NCI-H1105 (cell line): ENCODE results near the gene TRIAP1.
A peak's percentile ranks its signal among the peaks of the same experiment; 100 is the strongest.
"Not testable (repeated sequence)": the region's sequence is repeated elsewhere in the genome, so short reads cannot be mapped to it uniquely, and the experiment has no call there.

Experiments used
- DNase-seq: peaks from one replicate; lab custom pipeline; 2025; lab: John Stamatoyannopoulos, UW

Gene TRIAP1

DNA sequence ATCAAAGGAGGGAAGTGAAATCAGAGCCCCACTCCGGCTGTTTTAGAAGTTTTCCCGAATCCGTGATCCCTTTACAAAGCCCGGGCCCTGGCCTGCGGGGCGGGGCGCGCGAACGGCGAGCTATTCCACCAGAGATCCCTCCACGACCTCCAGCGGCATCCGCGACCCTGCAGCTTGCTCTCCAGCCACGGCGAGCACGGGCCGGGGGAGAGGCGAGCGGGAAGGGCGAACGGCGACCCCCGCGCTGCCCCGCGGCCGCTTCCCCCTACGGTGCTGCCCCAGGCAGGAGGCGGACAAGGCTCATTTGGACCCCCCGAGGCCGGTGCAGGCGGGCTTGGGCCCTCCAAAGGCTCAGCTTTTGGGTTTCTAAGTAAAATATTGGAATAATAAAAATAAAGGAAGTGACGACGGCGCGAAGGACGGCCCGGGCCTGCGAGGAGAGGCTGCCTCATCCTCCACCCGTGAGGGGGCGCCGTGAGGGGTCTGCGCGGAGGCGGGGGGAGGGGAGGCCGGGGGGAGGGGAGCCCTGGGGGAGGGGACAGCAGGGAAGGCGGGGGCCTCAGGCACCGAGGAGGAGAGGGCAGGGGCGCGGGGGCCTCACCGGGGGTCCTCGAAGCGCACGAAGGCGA is 22.8 kb upstream of the TRIAP1 start:
- DNase-seq = peak; percentile 57

DNA sequence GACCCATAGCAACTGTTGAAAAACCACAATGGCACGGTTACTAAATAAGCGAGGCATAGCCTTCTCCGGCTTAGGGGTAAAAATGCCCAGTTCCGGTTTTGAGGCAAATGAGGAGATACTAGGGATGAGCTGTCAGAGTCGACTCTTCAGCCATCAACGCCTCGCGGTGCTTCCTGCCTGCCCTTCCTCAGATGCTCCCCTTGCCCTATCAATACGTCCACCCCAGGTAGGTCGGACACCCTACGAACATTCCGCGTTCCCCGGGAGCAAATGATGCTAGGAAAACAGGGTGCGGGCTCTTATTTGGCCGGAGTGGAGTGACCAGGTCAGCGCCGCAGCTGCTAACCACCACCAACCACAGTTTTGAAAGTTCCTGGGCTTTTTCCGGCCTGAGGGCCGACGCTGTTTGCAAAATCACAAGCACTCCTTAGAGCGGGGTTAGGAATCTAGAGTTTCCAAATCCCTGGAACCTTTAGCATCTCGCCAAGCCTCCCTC is 22.2 kb upstream of the TRIAP1 start:
- DNase-seq = no peak

DNA sequence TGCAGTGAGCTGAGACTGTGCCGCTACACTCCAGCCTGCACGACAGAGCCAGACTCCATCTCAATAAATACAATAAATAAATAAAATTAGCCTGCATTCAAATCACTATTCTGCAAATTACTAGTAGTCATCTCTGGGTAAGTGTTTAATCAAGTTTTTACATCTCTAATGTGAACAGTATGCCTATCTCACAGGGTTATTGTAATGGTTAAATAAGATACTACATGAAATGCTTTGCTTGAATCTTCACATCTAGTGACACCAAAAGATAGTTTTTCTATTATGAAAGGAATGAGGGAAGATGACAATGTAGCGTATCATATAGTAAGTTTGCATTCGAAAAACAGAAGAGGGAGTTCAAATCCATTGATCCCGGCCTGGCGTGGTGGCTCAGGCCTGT is 21.3 kb upstream of the TRIAP1 start:
- DNase-seq = no peak

DNA sequence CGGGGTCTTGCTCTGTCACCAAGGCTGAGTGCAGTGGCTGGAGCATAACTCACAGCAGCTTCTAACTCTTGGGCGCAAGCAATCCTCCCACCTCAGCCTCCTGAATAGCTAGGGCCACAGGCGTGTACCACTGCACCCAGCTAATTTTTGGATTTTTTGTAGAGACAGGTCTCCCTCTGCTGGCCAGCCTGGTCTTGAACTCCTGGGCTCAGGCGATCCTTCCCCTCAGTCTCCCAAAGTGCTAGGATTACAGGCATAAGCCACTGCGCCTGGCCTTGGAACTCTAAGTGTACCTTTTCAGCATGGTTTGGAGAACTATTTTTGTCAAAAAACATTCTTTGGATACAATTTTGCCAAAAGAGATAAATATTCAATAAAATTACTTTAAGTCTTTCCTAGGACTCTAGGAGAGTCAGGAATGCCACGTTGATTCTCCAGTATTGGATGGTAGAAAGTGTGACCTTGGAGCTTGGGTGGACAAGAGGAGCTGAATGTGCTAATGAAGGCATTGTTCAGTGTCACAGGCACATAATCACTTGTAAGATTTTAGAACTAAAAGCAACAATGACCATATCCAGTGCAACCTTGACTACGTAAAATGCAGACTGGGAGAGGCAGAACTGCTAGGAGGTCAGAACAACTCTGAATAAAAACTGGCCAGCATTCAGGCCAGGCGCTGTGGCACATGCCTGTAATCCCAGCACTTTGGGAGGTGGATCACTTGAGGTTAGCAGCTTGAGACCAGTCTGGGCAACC is 20.6 kb upstream of the TRIAP1 start:
- DNase-seq = peak; percentile 21

DNA sequence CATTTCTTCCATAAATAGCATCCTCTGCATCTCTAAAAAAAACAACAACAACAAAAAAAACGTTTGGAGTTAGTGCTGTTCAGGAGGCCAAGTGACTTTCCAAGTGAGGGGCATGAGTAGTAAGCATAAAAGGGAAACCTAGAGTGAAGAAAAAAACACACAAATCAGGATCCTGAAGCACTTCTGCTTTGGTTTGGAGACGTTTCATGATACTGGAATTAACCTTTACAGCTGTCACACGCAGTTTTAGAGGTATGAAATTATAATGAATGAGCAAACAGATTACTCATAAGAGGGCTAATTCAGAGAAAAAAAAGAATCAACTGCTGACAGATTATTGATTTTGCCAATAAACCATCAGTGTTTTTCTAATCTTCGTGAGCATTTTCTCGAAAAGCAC is 19.6 kb upstream of the TRIAP1 start:
- DNase-seq = no peak

DNA sequence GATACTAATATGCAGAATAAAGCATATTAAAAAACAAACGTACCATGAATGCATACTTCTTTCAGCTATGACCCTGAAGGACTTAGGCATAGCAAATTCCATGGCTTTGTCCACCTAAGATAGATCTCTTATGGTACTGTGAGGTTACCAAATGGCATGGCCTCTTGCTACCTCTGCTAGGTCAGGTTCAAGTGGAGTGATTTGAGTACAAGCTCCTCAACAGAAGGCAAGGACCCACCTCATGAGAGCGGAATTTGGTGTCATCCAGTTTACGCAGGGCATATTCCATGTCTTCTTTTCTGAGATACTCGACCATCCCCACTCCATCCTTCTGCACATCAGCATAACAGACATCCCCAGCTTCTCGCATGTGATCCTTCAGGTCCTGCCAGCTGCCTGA is 17.5 kb upstream of the TRIAP1 start:
- no peak for DNase-seq

DNA sequence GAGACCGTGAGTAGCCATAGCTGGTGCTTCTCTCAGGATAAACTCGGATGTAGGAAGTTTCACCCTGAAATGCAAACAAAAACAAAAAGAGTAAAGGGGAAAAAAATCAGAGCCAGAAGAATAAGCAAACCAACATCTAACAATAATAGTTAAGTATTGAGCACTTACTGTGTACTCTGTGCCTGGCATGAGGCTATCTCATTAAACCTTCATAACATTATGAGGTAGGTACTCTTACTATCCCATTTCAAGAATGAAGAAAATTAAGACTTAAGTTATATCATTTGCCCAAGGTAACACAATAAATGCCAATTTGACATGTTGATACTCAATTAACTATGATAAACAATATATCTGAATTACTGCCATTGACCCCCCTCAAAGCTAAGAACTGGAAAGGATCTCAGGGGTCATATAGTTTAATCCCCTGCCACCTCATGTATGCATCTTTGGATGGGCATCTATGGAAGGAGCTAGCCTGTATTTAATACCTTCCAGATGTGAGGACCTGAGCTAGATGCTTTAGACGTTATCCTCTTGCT is 16.0 kb upstream of the TRIAP1 start:
- DNase-seq = no peak

DNA sequence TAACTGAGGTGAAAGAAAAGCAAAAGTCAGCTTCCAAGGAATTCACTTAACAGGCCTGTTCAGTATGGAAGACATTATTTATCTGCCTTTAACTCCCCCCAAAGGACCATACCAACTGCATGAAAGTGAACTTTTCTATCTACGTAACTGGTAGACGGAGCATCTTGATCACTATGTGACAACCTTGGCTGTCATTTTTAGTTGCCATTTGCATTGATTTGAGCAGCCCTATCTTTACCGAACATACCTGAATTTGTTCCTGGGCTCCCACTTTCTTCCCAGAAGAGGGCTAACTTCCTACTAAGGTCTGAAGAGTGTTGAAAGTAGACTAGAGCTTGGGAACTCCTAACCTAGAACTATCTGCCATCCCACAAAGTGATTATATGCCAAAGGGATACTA is 14.0 kb upstream of the TRIAP1 start:
- no peak for DNase-seq

DNA sequence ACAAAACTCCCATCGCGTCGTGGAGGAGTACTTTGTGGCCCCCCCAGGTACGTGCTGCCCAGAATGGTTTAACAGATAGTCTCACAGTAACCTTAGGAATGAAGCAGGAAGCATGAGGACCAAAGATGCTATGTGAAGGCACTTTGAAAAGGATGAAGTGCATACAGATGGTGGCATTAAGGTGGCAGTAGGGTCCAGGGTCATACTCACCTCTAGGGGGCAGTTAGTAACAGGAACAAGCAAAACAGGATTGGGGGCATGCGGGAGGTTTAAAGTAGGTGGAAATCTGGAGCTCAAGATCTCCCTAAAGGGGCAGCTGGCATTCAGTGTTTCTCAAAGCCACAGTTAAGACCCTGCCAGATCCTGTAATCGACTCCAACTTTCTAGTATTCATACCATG is 10.9 kb upstream of the TRIAP1 start:
- no peak for DNase-seq

DNA sequence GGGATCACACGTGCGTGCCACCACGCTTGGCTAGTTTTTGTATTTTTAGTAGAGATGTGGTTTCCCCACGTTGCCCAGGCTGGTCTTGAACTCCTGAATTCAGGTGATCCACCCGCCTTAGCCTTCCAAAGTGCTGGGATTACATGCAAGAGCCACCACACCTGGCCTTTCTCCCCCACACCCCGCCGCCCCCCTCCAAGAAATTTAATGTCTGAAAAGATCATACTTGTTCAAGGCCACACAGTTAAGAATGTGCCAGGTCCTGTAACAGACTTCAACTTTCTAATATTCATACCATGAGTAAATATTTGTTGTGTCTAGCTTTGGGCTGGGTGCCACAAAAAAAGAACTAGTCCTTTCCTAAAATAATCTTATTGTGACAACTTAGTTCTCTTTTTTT is 9.1 kb upstream of the TRIAP1 start:
- no peak for DNase-seq

DNA sequence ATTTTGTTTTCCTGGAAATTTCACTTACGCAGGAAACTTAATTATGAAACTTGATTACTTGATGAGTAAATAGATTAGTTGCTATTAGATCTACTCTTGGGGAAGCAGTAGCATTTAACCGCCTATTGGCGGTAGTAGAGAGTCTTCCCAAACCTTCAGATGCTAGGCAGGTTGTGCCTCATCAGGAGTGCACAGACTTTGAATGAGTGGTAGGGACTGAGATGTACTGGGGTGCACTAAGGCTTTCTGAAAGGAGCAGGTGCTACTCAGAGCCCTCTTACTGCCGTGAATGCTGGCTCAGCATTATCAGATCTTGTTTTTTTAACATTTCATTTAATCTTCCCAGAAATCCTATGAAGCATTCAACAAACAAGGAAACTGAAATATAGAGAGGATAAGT is 7.8 kb upstream of the TRIAP1 start:
- no peak for DNase-seq

DNA sequence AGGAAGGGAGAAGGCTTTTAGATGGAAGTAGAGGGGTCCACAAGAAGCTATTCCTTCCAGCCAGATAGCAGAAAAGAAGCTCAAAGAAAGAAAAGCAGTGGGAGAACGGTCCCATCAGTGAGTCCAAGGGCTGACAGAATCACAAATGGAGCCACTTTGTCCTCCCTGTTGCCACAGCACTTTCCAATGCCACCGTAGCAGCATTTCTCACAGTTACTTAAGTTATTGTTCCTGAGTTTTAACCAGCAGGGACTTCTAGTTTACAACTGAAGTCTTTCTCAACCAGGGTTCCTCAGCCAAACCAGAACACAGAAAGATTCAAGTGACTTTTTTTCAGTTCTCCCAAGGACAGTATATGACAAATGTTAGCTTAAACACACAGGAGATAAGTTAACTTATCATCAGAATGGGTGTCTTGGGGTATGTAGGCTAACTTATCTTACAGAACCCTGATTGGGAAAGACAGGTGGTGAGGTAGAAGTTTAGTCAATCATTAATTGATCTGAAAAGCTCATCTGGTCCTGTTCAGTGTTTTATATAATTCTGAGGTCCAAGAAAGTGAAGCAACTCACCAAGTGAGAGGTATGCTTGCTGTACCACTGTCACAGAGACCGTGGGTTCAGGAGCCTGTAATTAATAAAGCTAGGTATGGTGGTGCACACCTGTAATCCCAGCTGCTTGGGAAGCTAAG is 7.0 kb upstream of the TRIAP1 start:
- DNase-seq = no peak

DNA sequence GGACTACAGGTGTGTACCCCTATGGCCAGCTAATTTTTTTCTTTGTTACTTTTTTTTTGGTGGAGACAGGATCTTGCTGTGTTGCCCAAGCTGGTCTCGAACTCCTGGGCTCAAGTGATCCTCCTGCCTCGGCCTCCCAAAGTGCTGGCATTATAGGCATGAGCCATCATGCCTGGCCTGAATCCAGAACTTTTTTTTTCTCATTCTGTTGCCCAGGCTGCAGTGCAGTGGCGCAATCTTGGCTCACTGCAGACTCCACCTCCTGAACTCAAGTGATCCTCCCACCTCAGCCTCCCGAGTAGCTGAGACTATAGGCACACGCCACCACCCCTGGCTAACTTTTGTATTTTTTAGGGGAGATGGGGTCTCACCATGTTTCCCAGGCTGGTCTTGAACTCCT is 6.3 kb upstream of the TRIAP1 start:
- not testable (repeated sequence) for DNase-seq

DNA sequence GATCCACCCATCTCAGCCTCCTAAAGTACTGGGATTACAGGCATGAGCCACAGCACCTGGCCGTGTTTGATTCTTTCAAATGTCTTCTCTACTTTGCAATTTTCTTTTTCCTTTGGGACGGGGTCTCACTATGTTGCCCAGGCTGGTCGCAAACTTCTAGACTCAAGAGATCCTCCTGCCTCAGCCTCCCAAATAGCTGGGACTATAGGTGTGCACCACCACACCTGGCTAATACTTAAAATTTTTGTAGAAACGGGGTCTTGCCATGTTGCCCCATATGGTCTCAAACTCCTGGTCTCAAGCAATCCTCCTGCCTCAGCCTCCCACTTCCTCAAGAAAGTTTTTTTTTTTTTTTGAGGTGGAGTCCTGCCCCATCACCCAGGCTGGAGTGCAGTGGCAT is 1.8 kb upstream of the TRIAP1 start:
- DNase-seq = no peak

DNA sequence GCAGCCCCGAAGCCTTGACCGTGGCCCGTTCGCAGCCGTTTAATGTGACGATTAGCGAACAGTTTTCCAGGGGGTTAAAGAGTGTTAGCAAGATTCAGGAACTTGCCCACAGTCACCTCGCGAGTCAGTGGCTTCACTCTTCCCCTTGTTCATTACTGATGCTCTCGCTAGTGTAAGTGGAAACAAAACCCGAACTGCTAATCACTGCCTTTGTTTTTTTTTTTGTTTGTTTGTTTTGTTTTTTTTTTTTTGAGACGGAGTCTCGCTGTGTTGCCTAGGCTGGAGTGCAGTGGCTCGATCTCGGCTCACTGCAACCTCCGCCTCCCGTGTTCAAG is 627 bp upstream of the TRIAP1 start:
- DNase-seq = not testable (repeated sequence)

DNA sequence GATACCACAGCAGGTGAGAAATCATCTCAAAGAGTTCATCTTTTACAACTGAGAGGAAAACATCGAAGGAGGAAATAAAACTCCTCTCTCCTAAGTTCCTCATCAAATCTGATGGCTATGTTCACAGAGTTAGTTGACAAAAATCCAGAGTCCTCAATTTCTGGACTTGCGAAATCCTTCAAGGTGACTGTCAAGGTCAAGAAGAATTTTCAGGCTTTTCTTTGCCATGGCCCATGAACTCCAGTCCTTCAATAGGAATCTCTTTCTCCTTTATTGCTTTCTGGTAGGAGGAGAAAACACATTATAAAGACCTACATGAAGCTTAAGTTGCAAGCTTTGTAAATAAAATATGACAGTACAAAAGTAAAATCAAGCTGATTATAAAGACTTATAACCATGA is 1.5 kb downstream of the TRIAP1 start:
- DNase-seq = no peak

DNA sequence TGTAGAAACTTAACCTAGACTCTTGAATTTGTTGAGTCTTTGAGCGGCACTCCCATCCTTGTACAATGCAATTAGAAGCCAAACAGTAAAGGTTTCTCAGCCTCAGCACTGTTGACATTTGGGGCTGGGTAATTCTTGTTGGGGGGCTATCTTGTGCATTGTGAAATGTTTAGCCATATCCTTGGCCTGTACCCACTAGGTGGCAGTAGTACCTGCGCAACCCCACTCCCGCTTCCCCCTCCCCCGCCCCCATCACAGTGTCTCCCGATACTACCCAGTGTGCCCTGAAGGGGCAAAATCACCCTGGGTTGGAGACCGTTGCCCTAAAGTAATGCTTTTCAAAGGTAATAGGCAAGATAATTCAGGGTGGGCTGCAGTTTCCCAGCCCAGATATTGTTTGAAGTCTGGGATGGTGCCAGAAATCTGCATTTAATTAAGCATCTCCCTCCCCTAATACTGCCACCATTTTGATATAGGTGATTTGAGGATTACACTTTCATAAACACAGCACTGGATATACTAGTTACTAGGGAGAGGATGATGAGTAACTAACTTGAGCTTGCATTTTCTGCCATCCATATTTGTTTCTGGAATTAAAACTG is 6.4 kb downstream of the TRIAP1 start:
- DNase-seq = peak; percentile 56

DNA sequence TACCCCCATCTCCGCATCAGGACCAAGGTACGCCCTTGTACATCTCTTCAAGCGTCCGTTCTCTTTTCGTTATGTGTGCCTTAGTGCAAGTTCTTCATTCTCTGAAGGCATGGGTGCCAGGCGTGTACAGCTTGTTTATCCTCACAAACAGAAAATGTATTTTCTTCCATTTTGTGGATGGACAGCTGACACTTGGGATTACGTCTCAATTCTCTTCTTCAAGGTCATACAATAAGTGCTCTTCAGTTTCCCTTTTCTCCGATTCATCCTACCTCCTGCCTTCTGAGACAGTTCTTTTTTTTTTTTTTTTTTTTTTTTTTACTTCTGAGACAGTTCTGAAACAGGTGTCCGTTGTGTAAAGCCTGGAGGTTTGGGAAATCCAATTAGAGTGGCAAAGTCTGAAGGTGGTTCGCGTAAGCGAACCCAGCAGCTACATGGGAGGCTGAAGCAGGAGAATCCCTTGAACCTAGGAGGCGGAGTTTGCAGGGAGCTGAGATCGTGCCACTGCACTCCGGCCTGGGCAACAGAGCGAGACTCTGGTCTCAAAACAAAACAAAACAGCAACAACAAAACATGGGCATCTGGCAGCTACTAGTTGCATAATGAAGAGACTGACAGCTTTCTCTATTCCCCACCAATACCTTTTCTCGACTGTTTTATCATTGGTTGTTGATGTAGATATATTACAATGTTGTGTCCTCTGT is 7.5 kb downstream of the TRIAP1 start:
- no peak for DNase-seq

DNA sequence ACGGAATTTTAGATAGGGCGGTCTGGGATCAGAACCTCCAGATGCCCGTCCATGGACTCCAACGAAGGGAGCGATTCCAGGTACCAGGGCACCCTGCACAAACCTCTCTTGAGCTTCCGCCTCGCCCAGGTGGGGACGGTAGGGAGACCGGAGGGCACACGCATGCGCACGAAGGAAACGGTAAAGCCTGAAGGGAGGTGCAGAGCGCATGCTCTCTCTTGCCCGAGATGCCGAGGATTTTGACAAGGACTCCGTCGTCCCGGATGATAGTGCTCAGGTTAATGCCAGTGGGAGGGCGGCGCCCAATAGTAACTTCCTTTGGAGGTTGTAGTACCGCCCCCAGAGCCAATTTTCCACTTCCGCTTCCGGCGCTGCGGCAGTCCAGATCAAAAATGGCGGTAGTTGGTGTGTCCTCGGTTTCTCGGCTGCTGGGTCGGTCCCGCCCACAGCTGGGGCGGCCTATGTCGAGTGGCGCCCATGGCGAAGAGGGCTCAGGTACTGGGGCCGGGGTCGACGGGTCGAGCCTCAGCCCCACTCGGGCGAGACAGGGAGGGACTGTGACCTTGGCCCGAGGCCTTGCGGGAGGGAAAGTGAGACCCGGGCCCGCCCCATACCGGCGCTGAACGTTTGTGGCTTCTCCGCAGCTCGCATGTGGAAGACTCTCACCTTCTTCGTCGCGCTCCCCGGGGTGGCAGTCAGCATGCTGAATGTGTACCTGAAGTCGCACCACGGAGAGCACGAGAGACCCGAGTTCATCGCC is 8.3 kb downstream of the TRIAP1 start, which contains the start of gene COX6A1:
TSS of gene COX6A1 (plus strand) at position 379 of the 760 bp plus-strand sequence. CDS start at position 393, 14 bp downstream.
- DNase-seq = peak; percentile 100

DNA sequence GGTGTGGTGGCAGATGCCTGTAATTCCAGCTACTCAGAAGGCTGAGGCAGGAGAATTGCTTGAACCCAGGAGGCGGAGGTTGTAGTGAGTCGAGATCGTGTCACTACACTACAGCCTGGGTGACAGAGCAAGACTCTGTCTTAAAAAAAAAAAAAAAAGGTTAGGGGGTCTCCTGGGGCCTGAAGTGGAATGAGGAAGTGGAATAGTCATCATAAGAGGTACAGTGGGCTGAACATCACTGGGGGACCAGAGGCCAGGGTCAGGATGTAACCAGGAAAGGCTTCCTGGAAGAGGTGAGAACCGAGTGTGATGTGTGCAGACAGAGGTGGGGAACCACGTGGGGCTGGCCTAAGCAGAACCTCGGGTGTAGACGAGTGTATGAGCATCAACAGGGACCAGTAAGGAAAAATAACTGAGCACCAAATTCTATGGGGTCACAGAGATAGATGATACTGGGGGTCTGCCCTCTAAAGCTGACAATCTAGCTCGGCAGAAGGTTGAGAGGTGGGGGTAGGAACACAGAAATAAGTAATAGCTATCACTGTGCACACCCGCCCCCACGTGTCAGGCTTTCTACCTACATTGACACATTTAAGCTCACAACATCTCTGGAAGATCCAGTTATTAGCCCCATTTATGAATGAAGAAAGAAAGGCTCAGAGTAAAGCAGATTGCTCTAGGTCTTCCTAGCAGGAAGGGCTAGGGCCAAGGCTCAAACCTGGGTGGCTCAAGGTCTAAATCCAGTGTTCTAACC is 13.2 kb downstream of the TRIAP1 start:
- no peak for DNase-seq
